T-helper 1 cell (primary cell): Measurements from ENCODE around the gene CALCA.

ENCODE experiments used
- DNase-seq, 5 donors: peaks; one replicate each; pipeline ENCODE4 v3.0.0-alpha.2; 2012 to 2020

Gene CALCA

DNA sequence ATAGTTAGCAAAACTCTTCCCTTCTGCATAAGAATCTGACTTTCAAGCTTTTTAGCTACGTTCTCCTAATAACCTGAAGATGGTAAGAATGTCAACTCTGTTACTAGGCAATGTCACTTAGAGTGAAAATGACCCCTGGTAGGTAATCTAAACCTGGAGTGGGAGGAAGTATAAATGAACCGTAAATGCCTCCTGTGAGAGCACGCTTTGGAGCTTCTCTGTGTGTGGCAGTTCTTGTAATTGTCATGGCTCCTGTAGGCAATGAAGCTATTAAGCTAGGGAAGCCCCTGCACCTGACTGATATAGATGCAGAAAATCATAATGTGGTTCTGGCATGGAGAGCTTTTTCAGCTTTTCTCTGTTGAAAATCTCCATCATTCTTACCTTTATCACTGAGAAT, 29.4 kb downstream of the CALCA start:
- DNase-seq = no peak

DNA sequence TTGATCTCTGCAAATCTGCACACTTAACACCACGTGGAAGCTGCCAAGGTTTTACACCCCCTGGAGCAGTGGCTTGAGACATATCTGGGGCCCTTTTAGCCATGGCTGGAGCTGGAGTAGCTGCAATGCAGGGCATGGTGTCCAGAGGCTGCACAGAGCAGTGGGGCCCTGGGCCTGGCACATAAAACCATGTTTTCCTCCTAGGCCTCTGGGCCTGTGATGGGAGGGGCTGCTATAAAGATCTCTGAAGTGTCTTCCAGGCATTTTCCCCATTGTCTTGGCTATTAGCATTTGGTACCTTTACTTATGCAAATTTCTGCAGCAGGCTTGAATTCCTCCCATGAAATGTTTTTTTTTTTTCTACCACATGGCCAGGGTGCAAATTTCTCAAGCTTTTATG, 33.2 kb downstream of the CALCA start:
- DNase-seq = no peak

DNA sequence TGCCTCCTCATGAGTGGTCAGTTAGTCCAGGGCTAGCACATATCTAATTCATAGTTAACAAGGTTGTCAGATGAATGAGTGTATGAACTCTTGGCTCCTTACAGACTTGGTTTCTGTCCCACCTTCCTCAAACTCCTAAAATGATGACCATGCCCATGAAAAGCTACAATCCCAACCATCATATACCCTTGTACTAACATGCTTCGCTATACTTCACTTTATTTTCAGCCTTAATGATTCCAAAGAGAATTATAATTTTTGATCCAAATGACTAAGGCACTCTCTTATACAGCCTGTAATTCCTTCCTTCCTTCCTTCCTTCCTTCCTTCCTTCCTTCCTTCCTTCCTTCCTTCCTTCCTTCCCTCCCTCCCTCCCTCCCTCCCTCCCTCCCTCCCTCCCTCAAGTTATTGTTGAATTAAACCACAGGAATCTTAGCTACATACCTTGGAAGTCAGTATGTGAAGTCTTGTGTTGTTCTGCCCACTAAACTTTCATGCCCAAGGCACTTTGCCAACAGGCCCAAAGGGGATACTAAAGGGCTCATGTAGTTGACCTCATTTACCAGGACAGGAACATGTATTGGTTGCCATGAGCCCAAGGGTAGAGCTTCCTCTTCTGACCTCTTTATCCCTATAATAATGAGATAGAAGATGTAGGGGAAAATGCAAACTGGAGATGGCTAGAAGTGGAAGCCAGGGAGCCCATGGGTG, 37.4 kb downstream of the CALCA start:
- DNase-seq = no peak

DNA sequence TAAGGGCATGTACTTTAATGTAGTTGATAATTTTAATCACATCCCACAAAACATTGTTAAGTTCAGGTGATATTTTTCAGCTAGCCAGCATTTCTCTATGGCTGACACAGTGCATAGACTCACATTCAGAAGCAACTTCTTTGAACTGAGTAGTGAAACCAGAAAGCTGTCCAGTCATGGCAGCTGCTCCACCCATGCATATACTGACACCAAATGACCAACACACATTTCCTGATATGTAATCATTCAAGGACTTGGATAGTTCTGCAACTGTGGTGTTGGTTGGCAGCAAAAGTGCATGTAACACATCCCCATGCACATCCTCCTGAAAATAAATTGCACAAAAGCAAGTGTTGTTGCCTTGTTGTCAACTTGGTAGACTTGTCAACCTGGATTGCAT, 39.7 kb downstream of the CALCA start:
- DNase-seq = no peak

DNA sequence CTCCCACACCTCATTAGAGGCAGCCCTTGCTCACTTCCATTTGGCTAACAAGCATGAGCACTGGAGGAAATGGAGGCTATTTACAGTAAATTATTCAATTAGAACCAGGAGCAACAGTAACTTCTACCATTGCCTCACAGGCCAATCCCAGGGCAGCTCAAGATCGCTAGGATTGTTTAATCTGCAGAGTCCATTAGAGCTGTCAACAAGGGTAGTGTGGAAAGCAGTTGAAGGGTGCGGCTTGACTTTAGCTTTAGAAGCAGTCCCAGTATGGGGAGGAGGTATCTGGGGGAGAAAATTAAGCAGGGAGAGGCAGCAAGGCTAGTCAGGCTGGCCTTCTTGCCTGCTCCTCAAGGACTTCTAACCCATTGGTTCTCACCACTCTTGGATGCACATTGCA, 41.8 kb downstream of the CALCA start:
- DNase-seq = no peak

DNA sequence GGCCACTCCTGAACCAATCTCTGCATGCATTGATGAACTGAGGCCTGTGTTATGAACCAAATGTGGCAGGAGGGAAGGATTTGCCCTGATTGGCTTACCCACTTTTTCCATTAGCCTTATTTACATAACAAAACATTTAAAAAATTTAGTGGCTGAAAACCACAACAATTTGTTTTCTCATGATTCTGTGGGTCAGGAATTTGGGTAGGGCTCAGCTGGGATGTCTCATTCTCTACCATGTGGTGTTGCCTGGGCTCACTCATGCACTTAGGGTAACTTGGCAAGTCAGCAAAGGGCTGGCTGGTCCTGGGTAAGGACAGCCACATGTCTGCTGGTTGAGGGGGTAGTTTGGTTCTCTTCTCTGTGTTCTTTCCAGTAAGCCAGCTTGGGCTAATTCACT, 45.0 kb downstream of the CALCA start:
- DNase-seq = no peak

DNA sequence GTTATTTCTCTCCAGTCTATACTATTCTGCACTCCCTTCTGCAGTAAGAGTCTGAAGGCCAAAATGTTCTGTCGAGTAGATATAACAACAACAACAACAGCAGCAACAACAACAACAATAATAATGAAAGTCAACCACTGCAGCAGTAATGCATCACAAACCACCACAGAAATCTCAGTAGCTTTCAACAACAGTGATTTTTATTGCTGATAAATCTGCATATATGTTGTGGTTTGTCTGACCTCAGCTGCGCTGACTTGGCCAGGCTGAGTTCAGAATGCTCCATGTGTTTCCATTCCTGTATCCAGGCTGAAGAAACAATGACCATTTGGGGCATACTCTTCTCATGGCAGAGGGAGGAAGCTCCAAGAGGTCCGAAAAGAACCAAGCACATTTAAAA, 47.8 kb downstream of the CALCA start:
- DNase-seq = no peak
